ENCODE data around the gene HSD17B11. TPM values are rescaled to one million over a fixed set of nuclear protein-coding genes. Genes with fewer than 3 reads are reported as not detected.

Gene HSD17B11
- total RNA-seq, 3 donors from 2014 or later = 142 to 252 (median 250) TPM

DNA sequence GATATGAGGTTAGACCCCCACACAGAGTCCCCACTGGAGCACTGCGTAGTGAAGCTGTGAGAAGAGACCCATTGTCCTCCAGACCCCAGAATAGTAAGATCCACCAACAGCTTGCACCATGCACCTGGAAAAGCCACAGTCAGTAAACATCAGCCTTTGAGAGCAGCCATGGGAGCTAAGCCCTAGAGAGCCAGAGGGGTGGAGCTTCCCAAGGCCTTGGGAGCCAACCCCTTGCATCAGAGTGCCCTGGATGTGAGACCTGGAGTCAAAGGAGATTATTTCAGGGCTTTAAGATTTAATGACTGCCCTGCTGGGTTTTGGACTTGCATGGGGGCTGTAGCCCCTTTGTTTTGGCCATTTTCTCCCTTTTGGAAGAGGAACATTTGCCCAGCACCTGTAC lies 104.0 kb downstream of the HSD17B11 start:
- DNase-seq = no peak
- TF ChIP-seq, protein P1, sequence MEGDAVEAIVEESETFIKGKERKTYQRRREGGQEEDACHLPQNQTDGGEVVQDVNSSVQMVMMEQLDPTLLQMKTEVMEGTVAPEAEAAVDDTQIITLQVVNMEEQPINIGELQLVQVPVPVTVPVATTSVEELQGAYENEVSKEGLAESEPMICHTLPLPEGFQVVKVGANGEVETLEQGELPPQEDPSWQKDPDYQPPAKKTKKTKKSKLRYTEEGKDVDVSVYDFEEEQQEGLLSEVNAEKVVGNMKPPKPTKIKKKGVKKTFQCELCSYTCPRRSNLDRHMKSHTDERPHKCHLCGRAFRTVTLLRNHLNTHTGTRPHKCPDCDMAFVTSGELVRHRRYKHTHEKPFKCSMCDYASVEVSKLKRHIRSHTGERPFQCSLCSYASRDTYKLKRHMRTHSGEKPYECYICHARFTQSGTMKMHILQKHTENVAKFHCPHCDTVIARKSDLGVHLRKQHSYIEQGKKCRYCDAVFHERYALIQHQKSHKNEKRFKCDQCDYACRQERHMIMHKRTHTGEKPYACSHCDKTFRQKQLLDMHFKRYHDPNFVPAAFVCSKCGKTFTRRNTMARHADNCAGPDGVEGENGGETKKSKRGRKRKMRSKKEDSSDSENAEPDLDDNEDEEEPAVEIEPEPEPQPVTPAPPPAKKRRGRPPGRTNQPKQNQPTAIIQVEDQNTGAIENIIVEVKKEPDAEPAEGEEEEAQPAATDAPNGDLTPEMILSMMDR (IDR thresholded peaks at IDR 0.05) = no peak
- H3K36me3 ChIP-seq (ENCODE audit: low read depth) = no peaks in the 10 kb centered on the region

More for the DNA sequence above, 104.0 kb downstream of the HSD17B11 start:
- intact Hi-C loops (cut with DNase I, micrococcal nuclease) = no loop called here
- ATAC-seq = no peak
- Histone ChIP-seq H3K4me3 (no peak overlapping the region), H3K4me1 (ENCODE audit: low read depth) (no peaks in the 10 kb centered on the region), H3K9me3 (peaks cover 14% of the 10 kb centered on the region)

Small RNA genes lying within 50 kb of the gene (microRNA-seq; reads per million reads assigned to microRNA genes)
- not detected for gene MIR5705

Other genes with a start within 250 kb of the HSD17B11 start
- gene KLHL8, start 170.6 kb downstream of the HSD17B11 start, total RNA-seq = 10 to 100 TPM; 16.4 to 23.0 (median 22.5) TPM
- 1 to 10 TPM in 1 of 3 donors, under 1 TPM in 2; 0.36 to 1.8 (median 0.76) TPM for gene HSD17B13, start 68.3 kb downstream of the HSD17B11 start, total RNA-seq
- gene NUDT9, start 31.4 kb upstream of the HSD17B11 start, total RNA-seq = 10 to 100 TPM; 32.5 to 35.8 (median 32.8) TPM
- gene SPARCL1, start 138.2 kb upstream of the HSD17B11 start, total RNA-seq = 100 to 1,000 TPM in 1 of 3 donors, 10 to 100 TPM in 2; 33.6 to 544 (median 78.4) TPM
- gene DSPP, start 217.3 kb upstream of the HSD17B11 start, total RNA-seq = not detected